Measurements from ENCODE around the gene BAG3.
"Not testable (repeated sequence)": the region's sequence is repeated elsewhere in the genome, so short reads cannot be mapped to it uniquely, and the experiment has no call there.

DNA sequence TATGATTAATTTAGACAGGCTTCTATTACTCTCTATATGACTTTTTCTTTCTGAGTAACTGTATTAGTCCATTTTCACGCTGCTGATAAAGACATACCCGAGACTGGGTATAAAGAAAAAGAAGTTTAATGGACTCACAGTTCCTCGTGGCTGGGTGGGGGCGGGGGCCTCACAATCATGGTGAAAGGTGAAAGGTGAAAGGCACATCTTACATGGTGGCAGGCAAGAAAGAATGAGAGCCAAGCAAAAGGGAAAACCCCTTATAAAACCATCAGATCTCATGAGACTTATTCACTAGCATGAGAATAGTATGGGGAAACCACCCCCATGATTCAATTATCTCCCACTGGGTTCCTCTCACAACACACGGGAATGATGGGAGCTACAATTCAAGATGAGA, 56.2 kb downstream of the BAG3 start:
- TF ChIP-seq, protein P1, sequence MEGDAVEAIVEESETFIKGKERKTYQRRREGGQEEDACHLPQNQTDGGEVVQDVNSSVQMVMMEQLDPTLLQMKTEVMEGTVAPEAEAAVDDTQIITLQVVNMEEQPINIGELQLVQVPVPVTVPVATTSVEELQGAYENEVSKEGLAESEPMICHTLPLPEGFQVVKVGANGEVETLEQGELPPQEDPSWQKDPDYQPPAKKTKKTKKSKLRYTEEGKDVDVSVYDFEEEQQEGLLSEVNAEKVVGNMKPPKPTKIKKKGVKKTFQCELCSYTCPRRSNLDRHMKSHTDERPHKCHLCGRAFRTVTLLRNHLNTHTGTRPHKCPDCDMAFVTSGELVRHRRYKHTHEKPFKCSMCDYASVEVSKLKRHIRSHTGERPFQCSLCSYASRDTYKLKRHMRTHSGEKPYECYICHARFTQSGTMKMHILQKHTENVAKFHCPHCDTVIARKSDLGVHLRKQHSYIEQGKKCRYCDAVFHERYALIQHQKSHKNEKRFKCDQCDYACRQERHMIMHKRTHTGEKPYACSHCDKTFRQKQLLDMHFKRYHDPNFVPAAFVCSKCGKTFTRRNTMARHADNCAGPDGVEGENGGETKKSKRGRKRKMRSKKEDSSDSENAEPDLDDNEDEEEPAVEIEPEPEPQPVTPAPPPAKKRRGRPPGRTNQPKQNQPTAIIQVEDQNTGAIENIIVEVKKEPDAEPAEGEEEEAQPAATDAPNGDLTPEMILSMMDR (IDR thresholded peaks at IDR 0.05) = not testable (repeated sequence)
- not testable (repeated sequence) for TF ChIP-seq POLR2AphosphoS5, POLR2A (IDR thresholded peaks at IDR 0.05)

All from transverse colon (tissue), 4 donors.